ENCODE measurements around the gene CD69.
"Not testable (repeated sequence)": the region's sequence is repeated elsewhere in the genome, so short reads cannot be mapped to it uniquely, and the experiment has no call there.

Gene CD69

DNA sequence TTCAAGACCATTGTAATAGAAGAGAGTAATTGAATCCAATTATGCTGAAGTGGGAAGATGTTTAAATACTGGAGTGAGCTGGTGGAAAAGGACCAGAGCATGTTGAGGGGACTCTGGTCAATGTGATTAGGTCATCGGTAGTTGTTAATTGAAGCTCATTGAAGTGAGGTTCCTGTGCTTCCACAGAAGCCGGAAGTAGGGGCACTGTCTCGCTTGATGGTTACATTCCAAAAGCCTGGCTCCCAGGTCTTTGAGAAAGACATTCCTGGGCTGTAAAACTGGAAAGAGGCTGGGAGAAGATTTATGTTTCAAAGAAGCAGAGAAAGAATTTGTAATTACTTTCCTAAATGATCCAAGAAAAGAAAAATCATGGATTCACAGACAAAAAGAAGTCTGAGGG is 15.5 kb downstream of the CD69 start:
- no peak for DNase-seq

GRCh38 chr12:9742661-9743060 is 18.0 kb downstream of the CD69 start:
- no peak for DNase-seq

GRCh38 chr12:9741726-9742125 is 19.0 kb downstream of the CD69 start:
- DNase-seq: no peak

DNA sequence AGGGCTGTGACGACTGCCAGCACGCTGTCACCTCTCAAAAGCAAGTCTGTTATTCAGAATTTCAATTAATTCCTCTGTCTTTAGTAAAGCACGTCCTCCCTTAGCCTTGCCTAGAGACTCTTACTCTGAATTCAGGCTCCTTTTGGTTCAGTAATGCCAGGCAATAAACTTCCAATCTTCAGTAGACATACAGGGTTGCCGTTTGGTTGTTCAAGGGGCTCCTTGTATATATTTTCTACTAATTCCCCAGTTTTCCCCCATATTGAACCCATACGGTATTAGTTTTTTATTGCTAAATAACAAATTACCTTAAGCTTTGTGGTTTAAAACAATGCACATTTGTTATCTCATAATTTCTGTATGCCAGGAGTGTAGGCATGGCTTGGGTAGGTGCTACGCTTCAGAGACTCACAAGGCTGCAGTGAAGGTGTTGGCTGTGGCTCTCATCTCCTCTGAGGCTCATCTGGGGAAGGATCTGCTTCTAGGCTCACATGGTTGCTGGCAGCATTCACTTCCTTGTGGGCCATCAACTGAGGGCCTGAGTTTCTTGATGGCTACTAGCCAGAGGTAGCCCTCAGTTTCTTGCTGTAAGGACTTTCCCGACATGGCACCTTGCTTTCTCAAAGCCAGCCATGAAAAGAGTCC is 20.5 kb downstream of the CD69 start:
- no peak for DNase-seq

GRCh38 chr12:9739404-9740105 is 21.1 kb downstream of the CD69 start:
- DNase-seq: peak; percentile 34

GRCh38 chr12:9738905-9739304 is 21.8 kb downstream of the CD69 start:
- not testable (repeated sequence) for DNase-seq

DNA sequence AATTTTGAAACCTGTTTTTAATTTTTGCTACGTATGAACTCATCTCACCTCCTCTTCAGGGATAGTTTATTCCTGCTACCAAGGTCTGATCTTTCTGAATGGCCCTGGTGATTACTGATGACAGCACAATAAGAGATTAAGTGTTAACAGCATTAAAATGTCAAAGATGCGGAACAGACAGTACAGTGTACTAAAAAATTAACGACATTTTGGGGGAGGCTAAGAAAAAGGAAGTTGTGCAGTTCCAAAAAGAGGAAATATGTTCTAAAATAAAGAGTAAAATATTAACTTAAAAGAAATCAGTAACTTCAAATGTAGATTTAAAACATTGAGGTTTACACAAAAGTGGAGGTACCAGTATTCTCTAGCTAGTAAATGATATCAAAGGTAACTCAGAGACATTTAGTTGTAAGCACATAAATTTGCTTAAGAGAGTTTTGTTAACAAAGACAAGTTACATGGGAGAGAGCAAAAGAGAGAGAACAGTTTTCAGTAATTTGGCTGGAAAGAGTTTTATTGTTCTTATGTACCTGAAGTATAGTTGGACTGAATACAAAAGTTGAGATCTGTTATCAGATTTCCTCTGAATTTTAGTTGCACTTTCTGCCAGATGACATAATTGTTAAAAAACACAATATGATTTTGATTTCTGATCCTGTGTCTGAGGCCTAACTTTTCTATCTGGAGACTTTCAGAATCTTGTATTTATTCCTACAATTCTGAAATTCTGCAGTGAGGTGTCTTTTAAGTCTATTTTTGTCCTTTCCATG is 23.6 kb downstream of the CD69 start:
- DNase-seq: no peak

DNA sequence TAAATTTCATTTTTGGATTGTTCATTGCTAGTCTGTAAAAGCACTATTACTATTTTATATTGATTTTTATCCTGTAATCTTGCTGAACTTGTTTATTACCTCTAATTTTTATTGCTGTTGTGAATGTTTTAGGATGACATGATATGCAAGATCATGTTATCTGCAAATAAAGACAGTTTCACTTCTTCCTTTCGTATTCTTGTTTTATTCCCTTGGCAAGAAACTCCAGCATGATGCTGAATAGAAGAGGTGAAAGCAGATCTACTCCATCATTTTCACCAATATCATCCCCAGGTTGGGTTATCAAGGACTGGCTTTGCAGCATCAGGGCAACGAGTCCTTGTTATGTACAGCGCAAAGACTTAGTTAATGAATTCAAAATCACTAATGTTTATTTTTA is 25.1 kb downstream of the CD69 start:
- no peak for DNase-seq

DNA sequence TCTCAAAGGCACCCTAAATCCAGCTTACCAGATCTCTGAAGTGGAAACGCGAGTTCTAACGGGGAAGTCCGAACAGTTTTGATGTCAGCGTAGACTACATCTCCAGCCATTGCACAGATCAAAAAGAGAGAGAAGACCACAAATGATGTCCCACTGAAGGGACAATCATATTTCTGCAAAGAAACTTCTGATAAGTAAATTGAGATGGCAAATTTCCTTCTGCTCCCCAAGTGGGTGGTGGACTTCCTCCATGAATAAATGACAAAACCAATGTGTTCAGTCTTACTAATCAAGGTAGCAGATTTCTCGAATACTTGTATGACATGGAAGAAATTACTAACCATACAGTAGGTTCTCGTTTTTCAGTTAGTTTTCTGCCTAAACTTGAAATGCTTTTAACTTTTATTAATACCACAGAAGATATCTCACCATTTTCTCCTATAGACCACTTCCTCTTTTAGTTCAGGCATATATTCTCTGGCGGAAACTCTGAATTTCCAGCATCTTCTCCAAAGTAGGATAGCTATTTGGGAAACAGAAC is 27.7 kb downstream of the CD69 start, which contains the start of gene CLECL1:
Gene CLECL1, minus strand, starts transcription at position 177 of the 541 bp plus-strand sequence.
- DNase-seq: no peak

- DNase-seq: no peak
Observed at GRCh38 chr12:9731797-9732196, 28.9 kb downstream of the CD69 start.

- DNase-seq: no peak
Observed at GRCh38 chr12:9731393-9731792, 29.3 kb downstream of the CD69 start.

GRCh38 chr12:9730591-9730990 is 30.1 kb downstream of the CD69 start:
- no peak for DNase-seq

GRCh38 chr12:9730011-9730410 is 30.7 kb downstream of the CD69 start:
- DNase-seq: no peak

- no peak for DNase-seq
Observed at GRCh38 chr12:9729082-9729481, 31.6 kb downstream of the CD69 start.

DNA sequence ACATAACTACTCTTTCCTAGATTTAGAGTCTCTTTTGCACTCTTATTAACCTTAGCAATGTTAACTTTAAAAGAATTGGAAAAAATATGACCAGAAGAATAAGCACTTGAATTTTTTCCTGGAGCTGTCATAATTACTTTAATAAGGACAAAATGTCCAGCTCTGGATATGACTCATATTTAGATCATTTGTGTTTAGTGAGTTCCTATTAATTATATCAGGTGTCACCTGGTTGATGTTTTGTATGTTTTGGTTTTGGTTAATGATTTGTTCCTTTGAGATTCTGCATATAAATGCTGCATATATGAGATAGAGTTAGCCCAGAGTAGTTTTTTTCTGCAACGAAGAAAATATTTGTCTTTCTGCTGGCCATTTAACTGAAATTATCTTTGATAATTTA is 32.9 kb downstream of the CD69 start:
- DNase-seq: no peak

- DNase-seq: no peak
Observed at GRCh38 chr12:9725213-9725870, 35.4 kb downstream of the CD69 start.

GRCh38 chr12:9724023-9724422 is 36.7 kb downstream of the CD69 start:
- DNase-seq: no peak

- no peak for DNase-seq
Observed at GRCh38 chr12:9721394-9722092, 39.2 kb downstream of the CD69 start.

DNA sequence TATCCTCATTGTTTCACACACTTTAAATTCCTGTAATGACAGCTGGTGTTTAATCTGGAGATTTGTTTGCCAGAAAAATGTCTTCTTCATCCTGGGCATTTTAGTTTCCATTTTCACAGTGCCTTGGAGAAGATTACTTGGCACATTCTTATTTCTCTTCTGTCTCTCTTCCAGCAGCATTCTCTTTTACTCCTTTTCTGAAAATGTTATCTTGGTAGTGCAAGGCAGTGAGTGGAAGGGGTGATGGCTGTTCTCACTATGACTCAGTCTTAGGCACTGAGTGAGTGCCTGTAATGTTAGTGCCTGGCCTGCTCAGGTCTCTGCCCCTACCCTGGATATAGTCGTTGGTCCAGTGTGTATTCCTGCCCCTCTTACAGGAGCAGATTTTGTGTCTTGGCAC is 40.9 kb downstream of the CD69 start:
- DNase-seq: no peak

GRCh38 chr12:9718968-9719367 is 41.7 kb downstream of the CD69 start:
- no peak for DNase-seq

GRCh38 chr12:9717070-9717925 is 43.4 kb downstream of the CD69 start:
- DNase-seq: no peak
